ENCODE measurements around the gene MYO5C.

DNA sequence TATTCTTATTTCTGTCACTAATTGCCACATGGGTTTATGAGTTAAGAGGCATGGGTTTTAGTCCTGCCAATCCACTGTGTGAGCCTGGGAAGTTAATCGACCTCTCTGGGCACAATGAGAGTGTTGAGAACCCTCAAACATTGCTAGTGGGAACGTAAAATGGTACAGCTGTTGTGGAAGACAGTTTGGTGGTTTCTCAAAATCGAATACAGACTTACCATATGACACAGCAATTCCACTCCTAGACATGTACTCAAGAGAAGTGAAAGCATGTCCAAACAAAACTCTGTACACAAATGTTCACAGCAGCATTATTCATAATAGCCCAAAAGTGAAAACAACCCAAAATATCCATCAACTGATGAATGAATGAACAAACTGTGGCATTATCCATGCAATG, 98.7 kb downstream of the MYO5C start:
- TF ChIP-seq CTCF (conservative IDR thresholded peaks at IDR 0.05; ENCODE audit: low read depth, low read length) (no peak), EZH2 (IDR thresholded peaks at IDR 0.05; ENCODE audit: borderline replicate concordance, low read depth, low read length, poor library complexity, severe bottlenecking) (no peak)

Data from A673 (cell line).